ENCODE data around the gene RFC1. TPM values are rescaled to one million over a fixed set of nuclear protein-coding genes. Genes with fewer than 3 reads are reported as not detected.
"Not testable (repeated sequence)": the region's sequence is repeated elsewhere in the genome, so short reads cannot be mapped to it uniquely, and the experiment has no call there.

RFC1 gene
- total RNA-seq, 1 donor from 2014 or later = 50.2 TPM

GRCh38 chr4:39354254-39354552, 12.0 kb downstream of the RFC1 start:
- DNase-seq (ENCODE audit: low read depth) = peak; percentile 24

GRCh38 chr4:39353478-39354253, 12.5 kb downstream of the RFC1 start:
- peak; percentile 66 for DNase-seq (ENCODE audit: low read depth)

- not testable (repeated sequence) for DNase-seq (ENCODE audit: low read depth)
These were observed 13.0 kb downstream of the RFC1 start for GRCh38 chr4:39353149-39353477.

- no peak for DNase-seq (ENCODE audit: low read depth)
These were observed 16.8 kb downstream of the RFC1 start for GRCh38 chr4:39349326-39349725.

GRCh38 chr4:39348371-39349315, 17.5 kb downstream of the RFC1 start:
- DNase-seq (ENCODE audit: low read depth) = no peak

GRCh38 chr4:39346856-39347519, 19.2 kb downstream of the RFC1 start:
- no peak for DNase-seq (ENCODE audit: low read depth)

- no peak for DNase-seq (ENCODE audit: low read depth)
These were observed 23.4 kb downstream of the RFC1 start for GRCh38 chr4:39342731-39343130.

- peak; percentile 40 for DNase-seq (ENCODE audit: low read depth)
These were observed 25.0 kb downstream of the RFC1 start for GRCh38 chr4:39341075-39341725.

GRCh38 chr4:39339968-39340367, 26.2 kb downstream of the RFC1 start:
- DNase-seq (ENCODE audit: low read depth) = no peak

GRCh38 chr4:39337841-39338240, 28.3 kb downstream of the RFC1 start:
- DNase-seq (ENCODE audit: low read depth) = no peak

GRCh38 chr4:39335566-39335965, 30.6 kb downstream of the RFC1 start:
- no peak for DNase-seq (ENCODE audit: low read depth)

GRCh38 chr4:39331191-39331590, 35.0 kb downstream of the RFC1 start:
- DNase-seq (ENCODE audit: low read depth) = no peak

- DNase-seq (ENCODE audit: low read depth) = peak; percentile 52
These were observed 35.8 kb downstream of the RFC1 start for GRCh38 chr4:39330353-39330752.

GRCh38 chr4:39326468-39326977, 39.6 kb downstream of the RFC1 start:
- no peak for DNase-seq (ENCODE audit: low read depth)

- DNase-seq (ENCODE audit: low read depth) = peak; percentile 46
These were observed 41.1 kb downstream of the RFC1 start for GRCh38 chr4:39324897-39325613.

- no peak for DNase-seq (ENCODE audit: low read depth)
These were observed 41.7 kb downstream of the RFC1 start for GRCh38 chr4:39324446-39324845.

GRCh38 chr4:39323821-39324220, 42.3 kb downstream of the RFC1 start:
- DNase-seq (ENCODE audit: low read depth) = no peak

- DNase-seq (ENCODE audit: low read depth) = peak; percentile 42
These were observed 45.6 kb downstream of the RFC1 start for GRCh38 chr4:39320381-39321115.

- peak; percentile 94 for DNase-seq (ENCODE audit: low read depth)
These were observed 46.5 kb downstream of the RFC1 start for GRCh38 chr4:39319676-39320075.

- no peak for DNase-seq (ENCODE audit: low read depth)
These were observed 53.3 kb downstream of the RFC1 start for GRCh38 chr4:39312816-39313215.
